Esophagus squamous epithelium (tissue), 5 donors: ENCODE results near the gene C7orf33. TPM values are rescaled to one million over a fixed set of nuclear protein-coding genes. Genes with fewer than 3 reads are reported as not detected.
A peak's percentile ranks its signal among the peaks of the same experiment; 100 is the strongest.
"Not testable (repeated sequence)": the region's sequence is repeated elsewhere in the genome, so short reads cannot be mapped to it uniquely, and the experiment has no call there.

Experiments used
- DNase-seq: peaks from one replicate; lab custom pipeline; 2025; lab: John Stamatoyannopoulos, UW
- H3K27ac ChIP-seq, 4 donors: fragments of 200-600 bp; sonication (generic); one replicate each; pipeline ENCODE4 v1.5.1; 2016 to 2019; ENCODE audit warnings: mild to moderate bottlenecking in 1 of 4
- H3K27me3 ChIP-seq, 4 donors: fragments of 200-600 bp; sonication (generic); 1 replicate in 3 of 4; 2 replicates in 1 of 4; pipeline versions ENCODE4 v1.5.1 to v1.6.0; 2017 to 2021; ENCODE audit warnings: antibody characterized with exemption in 1 of 4
- H3K36me3 ChIP-seq, 3 donors: fragments of 200-600 bp; sonication (generic); one replicate each; pipeline ENCODE4 v1.5.1; 2016 to 2019
- H3K4me1 ChIP-seq, 3 donors: fragments of 200-600 bp; sonication (generic); one replicate each; pipeline ENCODE4 v1.5.1; 2017 to 2019
- H3K4me3 ChIP-seq, 4 donors: fragments of 200-600 bp; sonication (generic); 1 replicate in 3 of 4; 2 replicates in 1 of 4; pipeline ENCODE4 v1.5.1; 2016 to 2019; ENCODE audit warnings: mild to moderate bottlenecking in 2 of 4, moderate library complexity in 1 of 4
- H3K9me3 ChIP-seq, 3 donors: fragments of 200-600 bp; sonication (generic); one replicate each; pipeline ENCODE4 v1.5.1; 2016 to 2019
- CTCF ChIP-seq, 6 experiments: fragments of 450-650 bp in 4 of 6; fragments of 200-600 bp in 2 of 6; sonication (generic) in 2 of 6; IDR thresholded peaks; one replicate each; pipeline ENCODE4 v1.5.1; 2016 to 2019; ENCODE audit warnings: antibody characterized with exemption in 6 of 6, mild to moderate bottlenecking in 4 of 6, moderate library complexity in 4 of 6
- POLR2A ChIP-seq, 4 donors: fragments of 450-650 bp; IDR thresholded peaks; one replicate each; pipeline ENCODE4 v1.6.1; 2017; ENCODE audit warnings: antibody characterized with exemption in 4 of 4, mild to moderate bottlenecking in 4 of 4, moderate library complexity in 3 of 4
- WGBS, 2 donors: methylation state at CpG; one replicate each; pipeline ENCODE4 v1.1.5; 2018; 5-methylcytosine and 5-hydroxymethylcytosine counted together
- intact Hi-C: fragments of 100-400 bp; cut with DNase I; formaldehyde crosslinking; loops from one replicate; pipeline ENCODE4 v1.15.0; 2022
- total RNA-seq, 4 donors: library from RNA; depleted of rRNA; stranded (reverse); fragments of >200 nt; gene quantifications; one replicate each; pipeline ENCODE4 v1.1.0, GENCODE V29; 2016
- donor health status: DM: yes; HTN: yes; CAD: no.

The C7orf33 gene
- total RNA-seq, 4 donors from 2014 or later = not detected

GRCh38 chr7:148570510-148570909 lies 20.1 kb upstream of the C7orf33 start:
- TF ChIP-seq CTCF (IDR thresholded peaks at IDR 0.05) (no peak), POLR2A (IDR thresholded peaks at IDR 0.05) (no peak)
- WGBS, 2 donors = 65 to 90% methylated on average over 2 of the region's 2 CpGs
- DNase-seq = no peak
- Histone ChIP-seq H3K27ac (no peak overlapping the region), H3K4me3 (no peak overlapping the region), H3K9me3 (no peaks in the 10 kb centered on the region), H3K36me3 (no peaks in the 10 kb centered on the region), H3K4me1 (peaks cover 0 to under 1% (median 0%) of the 10 kb centered on the region in 3 donors), H3K27me3 (no peaks in the 10 kb centered on the region)
- intact Hi-C loops = loop anchor here (10.0 kb wide), 1 partner anchor 394 kb away; no protein-coding TSS in a partner anchor

- not testable (repeated sequence) for H3K9me3 ChIP-seq, H3K27ac ChIP-seq, DNase-seq, H3K4me1 ChIP-seq, H3K36me3 ChIP-seq, H3K4me3 ChIP-seq, H3K27me3 ChIP-seq
- intact Hi-C loops = loop anchor here (10.0 kb wide), 1 partner anchor 394 kb away; no protein-coding TSS in a partner anchor
- WGBS, 2 donors = 80 to 94% methylated on average over 3 of the region's 3 CpGs
Measured at GRCh38 chr7:148570973-148571372, 19.6 kb upstream of the C7orf33 start.

GRCh38 chr7:148571381-148571780 lies 19.2 kb upstream of the C7orf33 start:
- Histone ChIP-seq H3K4me1 (no peaks in the 10 kb centered on the region), H3K36me3 (no peaks in the 10 kb centered on the region), H3K4me3 (no peak overlapping the region), H3K9me3 (no peaks in the 10 kb centered on the region), H3K27ac (no peak overlapping the region), H3K27me3 (no peaks in the 10 kb centered on the region)
- 78 to 89% methylated on average over 9 of the region's 9 CpGs for WGBS, 2 donors
- no peak for DNase-seq
- intact Hi-C loops = loop anchor here (10.0 kb wide), 1 partner anchor 393 kb away; no protein-coding TSS in a partner anchor
- TF ChIP-seq CTCF (IDR thresholded peaks at IDR 0.05) (no peak), POLR2A (IDR thresholded peaks at IDR 0.05) (no peak)

- DNase-seq = no peak
- intact Hi-C loops = loop anchor here (10.0 kb wide), 1 partner anchor 393 kb away; no protein-coding TSS in a partner anchor
- TF ChIP-seq CTCF (IDR thresholded peaks at IDR 0.05) = no peak
- no peak for TF ChIP-seq POLR2A (IDR thresholded peaks at IDR 0.05)
- Histone ChIP-seq H3K36me3 (no peaks in the 10 kb centered on the region), H3K9me3 (no peaks in the 10 kb centered on the region), H3K27ac (no peak overlapping the region), H3K4me3 (no peak overlapping the region), H3K4me1 (no peaks in the 10 kb centered on the region), H3K27me3 (no peaks in the 10 kb centered on the region)
- 80 to 81% methylated on average over 9 of the region's 9 CpGs for WGBS, 2 donors
Measured at GRCh38 chr7:148572067-148572522, 18.5 kb upstream of the C7orf33 start.

- intact Hi-C loops = loop anchor here (10.0 kb wide), 1 partner anchor 391 kb away; no protein-coding TSS in a partner anchor
- not testable (repeated sequence) for H3K4me1 ChIP-seq
Measured at GRCh38 chr7:148573581-148573980, 17.0 kb upstream of the C7orf33 start.

GRCh38 chr7:148575640-148576411 lies 14.7 kb upstream of the C7orf33 start:
- 42 to 49% methylated on average over 8 of the region's 8 CpGs for WGBS, 2 donors
- Histone ChIP-seq H3K36me3 (no peaks in the 10 kb centered on the region), H3K4me1 (no peaks in the 10 kb centered on the region), H3K27me3 (no peaks in the 10 kb centered on the region), H3K9me3 (no peaks in the 10 kb centered on the region), H3K27ac (no peak overlapping the region), H3K4me3 (no peak overlapping the region)
- intact Hi-C loops = loop anchor here (10.0 kb wide), 1 partner anchor 389 kb away; no protein-coding TSS in a partner anchor
- TF ChIP-seq CTCF (IDR thresholded peaks at IDR 0.05) (peak; percentile 62 to 87 (median 73)), POLR2A (IDR thresholded peaks at IDR 0.05) (no peak)
- DNase-seq = no peak

More at GRCh38 chr7:148573581-148573980, 17.0 kb upstream of the C7orf33 start:
- not testable (repeated sequence) for H3K27me3 ChIP-seq, H3K9me3 ChIP-seq, H3K4me3 ChIP-seq, H3K36me3 ChIP-seq, H3K27ac ChIP-seq, DNase-seq
